Measurements from ENCODE around the gene ATP8B4.

ATP8B4 gene

DNA sequence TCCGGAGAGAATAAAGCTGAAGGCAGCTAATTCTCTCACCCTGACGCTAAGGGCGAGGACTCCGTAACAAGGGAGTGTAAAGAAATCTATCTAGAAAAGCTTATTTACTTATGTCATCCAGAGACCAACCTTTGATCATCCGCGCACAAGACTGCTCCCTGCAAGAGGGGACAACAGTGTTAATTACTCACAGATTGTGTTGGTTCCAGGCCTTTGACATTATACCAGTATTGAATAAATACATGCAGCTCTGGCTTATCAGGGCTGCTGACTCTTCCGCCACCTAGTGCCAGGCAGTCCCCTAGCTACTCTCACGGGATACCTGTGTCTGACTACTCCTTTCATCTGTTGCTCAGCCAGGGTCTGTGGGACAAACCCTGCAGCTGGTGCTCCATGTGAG is 286.5 kb downstream of the ATP8B4 start:
- H2AFZ ChIP-seq (ENCODE audit: low read length): no peak overlapping the region
- no peak overlapping the region for H3K9ac ChIP-seq (ENCODE audit: low read depth, low read length, poor library complexity, severe bottlenecking)

DNA sequence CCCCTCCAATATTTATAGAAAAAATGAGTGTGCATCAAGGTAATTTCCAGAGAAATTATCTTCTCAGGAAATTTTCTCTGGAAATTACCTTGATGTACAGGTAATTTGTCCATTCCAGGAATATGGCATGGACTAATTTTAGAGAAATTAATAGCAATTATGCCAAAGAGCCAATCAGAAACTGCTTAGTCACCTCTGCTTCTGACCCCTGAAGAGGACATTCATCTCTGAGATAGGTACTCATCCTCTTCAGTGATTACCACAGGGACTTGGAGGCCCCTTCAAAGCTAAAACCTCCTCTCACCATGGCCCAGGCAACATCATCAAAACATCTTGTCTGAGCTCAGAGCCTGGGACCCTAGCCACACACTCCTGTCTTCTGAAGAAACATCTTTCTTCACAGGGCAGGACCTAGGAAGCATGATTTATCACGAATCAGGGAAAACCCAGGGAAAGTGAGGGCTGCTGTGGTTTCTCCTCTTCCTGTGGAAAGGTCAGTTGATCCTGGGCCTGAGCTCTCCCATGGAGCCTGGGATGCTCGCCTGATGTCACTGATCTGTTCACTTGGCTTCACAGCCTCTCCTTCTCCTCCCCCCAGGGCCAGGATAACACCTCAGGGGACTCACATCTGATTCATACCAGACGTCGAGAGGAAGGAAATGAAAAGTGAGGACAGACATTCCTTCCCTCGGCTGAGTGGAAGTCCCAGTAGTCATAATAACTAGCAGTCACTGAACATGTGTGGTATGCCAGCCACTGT is 287.6 kb downstream of the ATP8B4 start:
- no peak overlapping the region for H3K9ac ChIP-seq (ENCODE audit: low read depth, low read length, poor library complexity, severe bottlenecking)
- H2AFZ ChIP-seq (ENCODE audit: low read length): no peak overlapping the region
- H3K79me2 ChIP-seq (ENCODE audit: insufficient read depth, low read length): no peaks in the 10 kb centered on the region
- TF ChIP-seq EZH2phosphoT487 (IDR thresholded peaks at IDR 0.05; ENCODE audit: borderline replicate concordance): no peak
- TF ChIP-seq, protein P1, sequence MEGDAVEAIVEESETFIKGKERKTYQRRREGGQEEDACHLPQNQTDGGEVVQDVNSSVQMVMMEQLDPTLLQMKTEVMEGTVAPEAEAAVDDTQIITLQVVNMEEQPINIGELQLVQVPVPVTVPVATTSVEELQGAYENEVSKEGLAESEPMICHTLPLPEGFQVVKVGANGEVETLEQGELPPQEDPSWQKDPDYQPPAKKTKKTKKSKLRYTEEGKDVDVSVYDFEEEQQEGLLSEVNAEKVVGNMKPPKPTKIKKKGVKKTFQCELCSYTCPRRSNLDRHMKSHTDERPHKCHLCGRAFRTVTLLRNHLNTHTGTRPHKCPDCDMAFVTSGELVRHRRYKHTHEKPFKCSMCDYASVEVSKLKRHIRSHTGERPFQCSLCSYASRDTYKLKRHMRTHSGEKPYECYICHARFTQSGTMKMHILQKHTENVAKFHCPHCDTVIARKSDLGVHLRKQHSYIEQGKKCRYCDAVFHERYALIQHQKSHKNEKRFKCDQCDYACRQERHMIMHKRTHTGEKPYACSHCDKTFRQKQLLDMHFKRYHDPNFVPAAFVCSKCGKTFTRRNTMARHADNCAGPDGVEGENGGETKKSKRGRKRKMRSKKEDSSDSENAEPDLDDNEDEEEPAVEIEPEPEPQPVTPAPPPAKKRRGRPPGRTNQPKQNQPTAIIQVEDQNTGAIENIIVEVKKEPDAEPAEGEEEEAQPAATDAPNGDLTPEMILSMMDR (conservative IDR thresholded peaks at IDR 0.05; ENCODE audit: low read length): no peak
- H3K36me3 ChIP-seq (ENCODE audit: insufficient read depth, low read length): no peaks in the 10 kb centered on the region
- no peak overlapping the region for H3K4me3 ChIP-seq (ENCODE audit: low read length, poor library complexity, severe bottlenecking)
- no peaks in the 10 kb centered on the region for H3K9me3 ChIP-seq (ENCODE audit: insufficient read depth, low read depth, low read length)
- H3K9me2 ChIP-seq (replicated peaks; ENCODE audit: low read depth, low read length): no peaks in the 10 kb centered on the region
- no peaks in the 10 kb centered on the region for H3F3A ChIP-seq (ENCODE audit: low read depth)
- no peaks in the 10 kb centered on the region for H4K20me1 ChIP-seq (ENCODE audit: insufficient read depth, low read length, poor library complexity, severe bottlenecking)
- no peak overlapping the region for H3K4me2 ChIP-seq (ENCODE audit: low read depth, low read length, poor library complexity, severe bottlenecking)
- H3K4me1 ChIP-seq (ENCODE audit: insufficient read depth, low read length, poor library complexity, severe bottlenecking): peaks cover 15% of the 10 kb centered on the region
- no peaks in the 10 kb centered on the region for H3K27me3 ChIP-seq (ENCODE audit: insufficient read depth, low read length, poor library complexity, severe bottlenecking)

More for the DNA sequence above, 286.5 kb downstream of the ATP8B4 start:
- Histone ChIP-seq H3K4me3 (ENCODE audit: low read length, poor library complexity, severe bottlenecking) (no peak overlapping the region), H3K4me2 (ENCODE audit: low read depth, low read length, poor library complexity, severe bottlenecking) (no peak overlapping the region), H4K20me1 (ENCODE audit: insufficient read depth, low read length, poor library complexity, severe bottlenecking) (no peaks in the 10 kb centered on the region), H3F3A (ENCODE audit: low read depth) (no peaks in the 10 kb centered on the region), H3K36me3 (ENCODE audit: insufficient read depth, low read length) (no peaks in the 10 kb centered on the region), H3K9me2 (replicated peaks; ENCODE audit: low read depth, low read length) (no peaks in the 10 kb centered on the region), H3K9me3 (ENCODE audit: insufficient read depth, low read depth, low read length) (no peaks in the 10 kb centered on the region), H3K4me1 (ENCODE audit: insufficient read depth, low read length, poor library complexity, severe bottlenecking) (peaks cover 15% of the 10 kb centered on the region), H3K27me3 (ENCODE audit: insufficient read depth, low read length, poor library complexity, severe bottlenecking) (no peaks in the 10 kb centered on the region), H3K79me2 (ENCODE audit: insufficient read depth, low read length) (no peaks in the 10 kb centered on the region)
- no peak for TF ChIP-seq EZH2phosphoT487 (IDR thresholded peaks at IDR 0.05; ENCODE audit: borderline replicate concordance)
- TF ChIP-seq, protein P1 (conservative IDR thresholded peaks at IDR 0.05; ENCODE audit: low read length): peak; percentile 80

DNA sequence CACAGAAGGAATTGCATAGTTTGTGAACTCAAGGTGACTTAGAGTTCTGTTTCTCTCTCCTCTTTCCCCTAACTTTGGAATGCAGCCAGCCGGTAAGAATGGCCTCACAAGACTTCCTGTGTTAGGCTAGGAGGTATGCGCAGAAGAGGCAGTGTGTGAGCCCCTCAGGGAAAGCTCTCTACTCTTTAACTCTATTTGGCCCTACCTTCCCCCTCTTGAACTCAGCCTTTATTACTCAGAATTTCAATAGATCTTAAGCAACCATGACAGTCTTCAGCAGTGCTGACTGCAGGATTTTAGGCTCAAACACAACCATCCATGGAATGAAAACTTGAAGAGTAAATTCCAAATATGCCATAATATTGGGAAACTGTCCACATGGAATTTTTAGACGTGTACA is 288.6 kb downstream of the ATP8B4 start:
- no peak overlapping the region for H3K4me3 ChIP-seq (ENCODE audit: low read length, poor library complexity, severe bottlenecking)
- no peak for TF ChIP-seq EZH2phosphoT487 (IDR thresholded peaks at IDR 0.05; ENCODE audit: borderline replicate concordance)
- TF ChIP-seq, protein P1 (conservative IDR thresholded peaks at IDR 0.05; ENCODE audit: low read length): no peak
- H3K9ac ChIP-seq (ENCODE audit: low read depth, low read length, poor library complexity, severe bottlenecking): no peak overlapping the region
- no peaks in the 10 kb centered on the region for H3K27me3 ChIP-seq (ENCODE audit: insufficient read depth, low read length, poor library complexity, severe bottlenecking)
- no peaks in the 10 kb centered on the region for H3K36me3 ChIP-seq (ENCODE audit: insufficient read depth, low read length)
- H3K9me2 ChIP-seq (replicated peaks; ENCODE audit: low read depth, low read length): no peaks in the 10 kb centered on the region
- H3K9me3 ChIP-seq (ENCODE audit: insufficient read depth, low read depth, low read length): no peaks in the 10 kb centered on the region
- H2AFZ ChIP-seq (ENCODE audit: low read length): 0 out of 2 replicates have a peak overlapping the region, but pooled peaks have one; percentile 13
- H3K4me2 ChIP-seq (ENCODE audit: low read depth, low read length, poor library complexity, severe bottlenecking): no peak overlapping the region
- H3F3A ChIP-seq (ENCODE audit: low read depth): no peaks in the 10 kb centered on the region
- H3K4me1 ChIP-seq (ENCODE audit: insufficient read depth, low read length, poor library complexity, severe bottlenecking): peaks cover 15% of the 10 kb centered on the region
- H4K20me1 ChIP-seq (ENCODE audit: insufficient read depth, low read length, poor library complexity, severe bottlenecking): no peaks in the 10 kb centered on the region
- no peaks in the 10 kb centered on the region for H3K79me2 ChIP-seq (ENCODE audit: insufficient read depth, low read length)

All from Loucy (cell line).